Chondrocyte (in vitro differentiated cells): ENCODE results near the gene PSMB5. TPM values are rescaled to one million over a fixed set of nuclear protein-coding genes. Genes with fewer than 3 reads are reported as not detected.

ENCODE experiments used
- DNase-seq: peaks from one replicate; pipeline ENCODE4 v3.0.0; 2021; ENCODE audit warnings: mixed read lengths, low spot score
- H3K27ac Mint-ChIP-seq: one replicate; pipeline ENCODE4 v1.8.0; 2021; ENCODE audit warnings: mild to moderate bottlenecking, moderate library complexity, mixed read lengths; ENCODE audit not compliant: unreplicated experiment
- H3K27me3 Mint-ChIP-seq: 2 replicates; pipeline ENCODE4 v1.8.0; 2021; ENCODE audit warnings: low read depth, mixed read lengths
- H3K36me3 Mint-ChIP-seq: 2 replicates; pipeline ENCODE4 v1.8.0; 2021; ENCODE audit warnings: low read depth, mixed read lengths
- H3K4me1 Mint-ChIP-seq: 2 replicates; pipeline ENCODE4 v1.8.0; 2021; ENCODE audit warnings: low read depth, mild to moderate bottlenecking, mixed read lengths
- H3K4me3 Mint-ChIP-seq: one replicate; pipeline ENCODE4 v1.8.0; 2021; ENCODE audit warnings: mild to moderate bottlenecking, moderate library complexity, mixed read lengths; ENCODE audit not compliant: unreplicated experiment
- H3K9me3 Mint-ChIP-seq: 2 replicates; pipeline ENCODE4 v1.8.0; 2021; ENCODE audit warnings: low read depth, mixed read lengths
- CTCF ChIP-seq: fragments of 200-600 bp; sonication (generic); IDR thresholded peaks from 2 replicates; pipeline ENCODE4 v1.5.0; 2021; ENCODE audit warnings: antibody characterized with exemption, mild to moderate bottlenecking, moderate library complexity
- total RNA-seq: library from RNA; stranded (reverse); gene quantifications from 3 replicates; pipeline ENCODE4 v1.2.1, GENCODE V29; 2021

PSMB5 gene
- total RNA-seq, 1 donor from 2014 or later: 172 TPM

GRCh38 chr14:23049011-23049410 is 14.3 kb upstream of the PSMB5 start:
- no peak for DNase-seq
- Mint-ChIP-seq H3K4me1 (peaks cover 7% of the 10 kb centered on the region), H3K27ac (no peak overlapping the region), H3K4me3 (no peak overlapping the region), H3K9me3 (no peaks in the 10 kb centered on the region), H3K27me3 (no peaks in the 10 kb centered on the region), H3K36me3 (peaks cover 2% of the 10 kb centered on the region)
- no peak for TF ChIP-seq CTCF

GRCh38 chr14:23047751-23048693 is 13.3 kb upstream of the PSMB5 start:
- Mint-ChIP-seq H3K36me3 (peaks cover 2% of the 10 kb centered on the region), H3K27ac (no peak overlapping the region), H3K4me3 (no peak overlapping the region), H3K27me3 (no peaks in the 10 kb centered on the region), H3K4me1 (peaks cover 7% of the 10 kb centered on the region), H3K9me3 (no peaks in the 10 kb centered on the region)
- DNase-seq: no peak
- TF ChIP-seq CTCF: no peak

GRCh38 chr14:23047034-23047634 is 12.4 kb upstream of the PSMB5 start:
- Mint-ChIP-seq H3K27me3 (no peaks in the 10 kb centered on the region), H3K36me3 (peaks cover 2% of the 10 kb centered on the region), H3K9me3 (no peaks in the 10 kb centered on the region), H3K4me3 (no peak overlapping the region), H3K27ac (no peak overlapping the region), H3K4me1 (peaks cover 7% of the 10 kb centered on the region)
- no peak for TF ChIP-seq CTCF
- DNase-seq: no peak

- Mint-ChIP-seq H3K4me3 (no peak overlapping the region), H3K4me1 (peaks cover 7% of the 10 kb centered on the region)
Measured at GRCh38 chr14:23045419-23046357, 11.0 kb upstream of the PSMB5 start.

More at GRCh38 chr14:23045419-23046357, 11.0 kb upstream of the PSMB5 start:
- H3K27ac Mint-ChIP-seq: no peak overlapping the region
- DNase-seq: no peak
- H3K36me3 Mint-ChIP-seq: peaks cover 2% of the 10 kb centered on the region
- no peaks in the 10 kb centered on the region for H3K9me3 Mint-ChIP-seq
- TF ChIP-seq CTCF: no peak
- no peaks in the 10 kb centered on the region for H3K27me3 Mint-ChIP-seq
